Thyroid gland (tissue), 4 donors: ENCODE data around the gene SLC15A4.

Experiments
- CTCF ChIP-seq, 6 experiments: fragments of 200-600 bp in 3 of 6; fragments of 450-650 bp in 3 of 6; sonication (generic) in 3 of 6; IDR thresholded peaks; one replicate each; pipeline ENCODE4 v1.5.1; 2016 to 2019; ENCODE audit warnings: antibody characterized with exemption in 6 of 6, mild to moderate bottlenecking in 2 of 6, inconsistent platforms in 1 of 6, moderate library complexity in 1 of 6
- POLR2A ChIP-seq, 2 donors: fragments of 450-650 bp; IDR thresholded peaks; one replicate each; pipeline ENCODE4 v1.6.1; 2017; ENCODE audit warnings: antibody characterized with exemption in 2 of 2, mild to moderate bottlenecking in 2 of 2, moderate library complexity in 1 of 2

- TF ChIP-seq POLR2A (IDR thresholded peaks at IDR 0.05): no peak
- no peak for TF ChIP-seq CTCF (IDR thresholded peaks at IDR 0.05)
These were observed 30.9 kb downstream of the SLC15A4 start for GRCh38 chr12:128792881-128793280.
